IPS DF 6.9 (cell line): ENCODE data around the gene DDR1.
"Not testable (repeated sequence)": the region's sequence is repeated elsewhere in the genome, so short reads cannot be mapped to it uniquely, and the experiment has no call there.

Experiments
- DNase-seq: peaks from one replicate; pipeline ENCODE4 v3.0.0-alpha.2; 2013; ENCODE audit warnings: low read depth, low spot score
- H3K27ac ChIP-seq: one replicate; pipeline ENCODE4 v1.5.1; 2013; ENCODE audit warnings: low read length, control low read depth
- H3K27me3 ChIP-seq: 2 replicates; pipeline ENCODE4 v1.6.1; 2013; ENCODE audit warnings: mild to moderate bottlenecking, low read length; ENCODE audit not compliant: control insufficient read depth, insufficient read depth
- H3K36me3 ChIP-seq: 2 replicates; pipeline ENCODE4 v1.6.1; 2013; ENCODE audit warnings: low read length; ENCODE audit not compliant: control insufficient read depth, insufficient read depth
- H3K4me1 ChIP-seq: 2 replicates; pipeline ENCODE4 v1.6.1; 2013; ENCODE audit warnings: low read length; ENCODE audit not compliant: control insufficient read depth, insufficient read depth
- H3K4me3 ChIP-seq: 2 replicates; pipeline ENCODE4 v1.5.1; 2013; ENCODE audit warnings: mild to moderate bottlenecking, low read length
- H3K9me3 ChIP-seq: 2 replicates; pipeline ENCODE4 v1.6.1; 2013; ENCODE audit warnings: low read length, inconsistent platforms; ENCODE audit not compliant: control insufficient read depth, insufficient read depth
- WGBS: extraction: QIAGEN DNeasy Blood & Tissue Kit; methylation state at CpG from one replicate; pipeline ENCODE4 v1.1.7; 2013; ENCODE audit warnings: mixed read lengths, missing lambda C conversion rate; ENCODE audit not compliant: insufficient read length, insufficient coverage; 5-methylcytosine and 5-hydroxymethylcytosine counted together

The DDR1 gene

DNA sequence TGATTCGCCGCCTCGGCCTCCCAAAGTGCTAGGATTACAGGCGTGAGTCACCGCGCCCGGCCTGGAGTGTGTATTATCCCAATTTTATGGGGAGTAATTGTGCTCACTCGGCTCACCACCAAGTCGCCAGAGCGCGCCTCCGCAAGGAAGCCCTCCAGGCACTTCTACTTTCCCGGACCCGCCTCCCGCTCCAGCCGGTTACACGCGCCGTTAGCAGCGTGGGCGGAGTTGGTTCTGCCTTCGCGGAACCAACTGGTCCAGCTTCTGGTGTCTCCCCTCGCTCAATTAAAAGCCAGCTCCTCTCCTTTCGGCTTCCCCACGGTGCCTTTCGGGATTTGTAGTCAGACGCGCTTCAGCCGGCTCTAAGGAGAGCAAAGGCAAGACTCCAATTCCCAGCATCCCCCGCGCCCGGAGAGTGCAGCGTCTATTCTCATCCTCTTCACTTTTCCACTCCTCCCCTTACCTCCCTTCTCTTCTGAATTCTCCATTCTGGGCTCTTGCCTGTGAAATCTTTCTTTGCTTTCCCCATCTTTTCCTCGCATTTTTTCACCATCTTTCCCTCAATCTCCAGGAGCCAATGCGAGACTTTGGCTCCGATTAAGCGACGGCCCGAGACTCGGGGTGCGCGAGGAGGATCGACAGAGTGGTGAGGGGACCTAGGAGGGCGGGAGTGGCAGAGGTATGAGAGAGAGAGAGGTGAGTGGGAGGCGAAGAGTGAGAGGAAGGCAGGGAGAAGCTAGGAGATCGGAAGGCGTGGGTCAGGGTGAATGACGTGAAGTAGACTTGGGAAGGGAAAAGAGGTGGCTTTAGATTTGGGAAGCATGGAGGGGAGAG is 23.7 kb downstream of the DDR1 start, which contains the start of gene GTF2H4:
TSS of gene GTF2H4 (plus strand) at position 450 of the 834 bp plus-strand sequence.
- no peaks in the 10 kb centered on the region for H3K4me1 ChIP-seq
- no peaks in the 10 kb centered on the region for H3K9me3 ChIP-seq
- WGBS = no CpG with 5 or more reads among the region's 49 CpGs
- peak; percentile 98 for DNase-seq
- no peak within 1 kb of the TSS for H3K27ac ChIP-seq
- H3K4me3 ChIP-seq = peak within 1 kb of the TSS; percentile 78; the same call in 1 of the 2 replicates
- no peaks in the 10 kb centered on the region for H3K27me3 ChIP-seq
- H3K36me3 ChIP-seq = peaks cover 4% of the 10 kb centered on the region

DNA sequence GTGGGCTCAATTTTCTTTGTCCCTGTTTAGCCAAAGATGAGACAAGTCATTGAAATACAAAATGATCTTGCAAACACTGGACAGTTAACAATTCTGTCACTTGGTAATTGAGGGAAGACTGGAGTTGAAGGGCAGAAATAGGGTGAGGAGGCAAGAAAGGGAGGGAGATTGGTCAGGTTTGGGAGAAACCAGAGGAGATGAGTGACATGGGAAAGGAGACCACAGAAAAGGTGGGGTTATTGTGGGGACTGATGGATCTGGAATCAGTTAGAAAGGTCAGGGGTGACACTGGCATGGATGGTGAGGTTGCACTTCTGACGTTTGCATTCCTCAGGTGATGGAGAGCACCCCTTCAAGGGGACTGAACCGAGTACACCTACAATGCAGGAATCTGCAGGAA is 24.4 kb downstream of the DDR1 start:
- peaks cover under 1% of the 10 kb centered on the region; the same call in 1 of the 2 replicates for H3K4me1 ChIP-seq
- no peak for DNase-seq
- H3K27me3 ChIP-seq = no peaks in the 10 kb centered on the region
- WGBS = no CpG with 5 or more reads among the region's 2 CpGs
- no peaks in the 10 kb centered on the region for H3K9me3 ChIP-seq
- no peak overlapping the region for H3K27ac ChIP-seq
- peak overlapping the region; percentile 78; the same call in 1 of the 2 replicates for H3K4me3 ChIP-seq
- H3K36me3 ChIP-seq = peaks cover 4% of the 10 kb centered on the region

- not testable (repeated sequence) for H3K9me3 ChIP-seq, H3K4me3 ChIP-seq, DNase-seq, H3K27ac ChIP-seq, H3K27me3 ChIP-seq, H3K36me3 ChIP-seq, H3K4me1 ChIP-seq
- no CpG with 5 or more reads among the region's 12 CpGs for WGBS
These were observed 26.2 kb downstream of the DDR1 start for GRCh38 chr6:30910473-30910872.

DNA sequence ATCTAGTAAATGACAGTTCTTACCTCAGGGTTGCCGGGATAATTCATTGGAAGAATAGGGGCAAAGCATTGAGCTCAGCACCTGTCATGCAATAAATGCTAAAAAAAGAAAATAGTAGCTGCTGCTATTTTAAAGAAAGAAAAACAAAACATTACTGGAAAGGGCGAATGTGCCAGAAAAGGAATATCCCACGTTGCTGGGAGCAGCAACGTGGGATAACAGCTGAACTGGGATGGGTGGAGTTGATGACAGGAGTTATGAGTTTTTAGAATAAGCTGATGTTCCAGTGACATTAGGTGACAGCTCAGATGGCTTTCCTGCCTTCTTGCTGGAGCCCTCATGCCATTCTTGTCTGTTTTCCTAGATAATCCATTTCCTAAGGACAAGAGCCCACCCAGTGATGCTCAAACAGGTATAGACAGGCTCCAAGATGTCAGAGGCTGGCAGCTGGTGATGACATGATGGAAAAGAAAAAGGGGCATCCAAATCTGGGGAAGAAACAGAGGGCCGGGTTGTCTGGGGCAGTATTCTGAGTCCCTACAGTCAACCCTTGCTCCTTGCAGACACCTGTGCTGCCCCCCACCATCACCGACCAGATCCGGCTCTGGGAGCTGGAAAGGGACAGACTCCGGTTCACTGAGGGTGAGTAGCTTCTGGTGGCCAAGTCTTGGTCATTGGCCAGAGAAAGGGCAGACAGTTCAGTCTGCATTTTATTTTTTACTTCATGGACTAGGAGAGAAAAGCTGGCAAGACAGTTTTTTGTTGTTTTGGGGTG is 28.6 kb downstream of the DDR1 start:
- Histone ChIP-seq H3K4me3 (no peak overlapping the region), H3K27me3 (no peaks in the 10 kb centered on the region), H3K36me3 (peaks cover 9% of the 10 kb centered on the region), H3K27ac (no peak overlapping the region), H3K9me3 (no peaks in the 10 kb centered on the region), H3K4me1 (peaks cover 1% of the 10 kb centered on the region; the same call in 1 of the 2 replicates)
- DNase-seq = no peak
- no CpG with 5 or more reads among the region's 8 CpGs for WGBS

- Histone ChIP-seq H3K9me3 (no peaks in the 10 kb centered on the region), H3K4me3 (peak overlapping the region; percentile 57; the same call in 1 of the 2 replicates), H3K27me3 (no peaks in the 10 kb centered on the region), H3K27ac (no peak overlapping the region), H3K4me1 (peaks cover 1% of the 10 kb centered on the region; the same call in 1 of the 2 replicates), H3K36me3 (peaks cover 9% of the 10 kb centered on the region)
- DNase-seq = no peak
- WGBS = no CpG with 5 or more reads among the region's 31 CpGs
These were observed 29.4 kb downstream of the DDR1 start for GRCh38 chr6:30913721-30914075.

- H3K9me3 ChIP-seq = no peaks in the 10 kb centered on the region
- peaks cover 9% of the 10 kb centered on the region for H3K36me3 ChIP-seq
- H3K4me1 ChIP-seq = peaks cover 1% of the 10 kb centered on the region; the same call in 1 of the 2 replicates
- peak; percentile 58 for DNase-seq
- peak within 1 kb of the TSS; percentile 57; the same call in 1 of the 2 replicates for H3K4me3 ChIP-seq
- no peaks in the 10 kb centered on the region for H3K27me3 ChIP-seq
- WGBS = no CpG with 5 or more reads among the region's 52 CpGs
- no peak within 1 kb of the TSS for H3K27ac ChIP-seq
These were observed 29.9 kb downstream of the DDR1 start, which contains the start of gene VARS2 for GRCh38 chr6:30914076-30914853. Gene VARS2 (plus strand): TSS chr6:30914238. CDS start chr6:30914837, 599 bp downstream.

DNA sequence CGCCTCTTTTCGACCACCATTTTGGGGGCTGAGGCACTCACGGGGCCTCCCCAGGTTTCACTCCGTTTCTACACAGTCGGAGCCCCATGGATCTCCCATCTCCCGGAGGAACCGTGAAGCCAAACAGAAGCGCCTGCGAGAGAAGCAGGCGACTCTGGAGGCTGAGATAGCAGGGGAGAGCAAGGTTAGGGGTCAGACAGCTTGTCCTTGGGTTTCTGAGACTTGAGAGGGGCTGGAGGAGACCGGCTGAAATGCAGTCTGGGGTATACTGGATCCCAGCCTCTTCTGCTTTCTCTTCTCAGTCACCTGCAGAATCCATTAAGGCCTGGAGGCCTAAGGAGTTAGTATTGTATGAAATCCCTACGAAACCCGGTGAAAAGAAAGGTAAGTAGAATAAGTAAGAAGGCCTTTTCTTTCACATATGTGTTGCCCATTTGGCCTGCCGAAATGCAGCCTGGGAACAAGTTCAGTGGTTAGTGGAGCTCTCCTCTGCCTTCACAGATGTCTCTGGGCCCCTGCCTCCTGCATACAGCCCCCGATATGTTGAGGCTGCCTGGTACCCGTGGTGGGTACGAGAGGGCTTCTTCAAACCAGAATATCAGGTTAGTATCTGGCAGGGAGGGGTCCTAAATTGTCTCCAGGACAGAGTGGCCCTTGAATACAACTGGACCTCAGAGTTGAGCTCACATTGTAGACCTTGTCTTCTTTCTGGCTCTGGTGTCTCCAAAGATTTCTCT is 30.7 kb downstream of the DDR1 start:
- DNase-seq = no peak
- peaks cover 14% of the 10 kb centered on the region for H3K36me3 ChIP-seq
- peaks cover 1% of the 10 kb centered on the region; the same call in 1 of the 2 replicates for H3K4me1 ChIP-seq
- no peaks in the 10 kb centered on the region for H3K9me3 ChIP-seq
- no peak overlapping the region for H3K27ac ChIP-seq
- WGBS = no CpG with 5 or more reads among the region's 17 CpGs
- no peak overlapping the region for H3K4me3 ChIP-seq
- no peaks in the 10 kb centered on the region for H3K27me3 ChIP-seq

DNA sequence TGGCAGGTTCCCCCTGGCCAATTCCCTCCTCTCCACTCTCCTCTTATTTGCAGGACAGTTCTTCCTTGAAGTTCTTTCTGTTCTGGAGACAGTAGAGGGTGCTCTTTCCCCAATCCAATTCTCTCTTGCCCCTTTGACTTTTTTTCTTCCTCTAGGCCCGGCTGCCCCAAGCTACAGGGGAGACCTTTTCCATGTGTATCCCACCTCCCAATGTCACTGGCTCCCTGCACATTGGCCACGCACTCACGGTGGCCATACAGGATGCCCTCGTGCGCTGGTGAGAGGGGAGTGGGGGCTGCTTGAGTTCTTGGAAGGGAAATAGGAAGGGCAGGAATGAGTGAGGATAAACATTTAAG is 31.2 kb downstream of the DDR1 start:
- no CpG with 5 or more reads among the region's 5 CpGs for WGBS
- Histone ChIP-seq H3K27me3 (no peaks in the 10 kb centered on the region), H3K4me3 (no peak overlapping the region), H3K27ac (no peak overlapping the region), H3K4me1 (peaks cover 1% of the 10 kb centered on the region; the same call in 1 of the 2 replicates), H3K36me3 (peaks cover 16% of the 10 kb centered on the region), H3K9me3 (no peaks in the 10 kb centered on the region)
- DNase-seq = peak; percentile 41

- H3K27ac ChIP-seq = no peak overlapping the region
- no CpG with 5 or more reads among the region's 7 CpGs for WGBS
- no peak for DNase-seq
- no peak overlapping the region for H3K4me3 ChIP-seq
- no peaks in the 10 kb centered on the region for H3K27me3 ChIP-seq
- H3K4me1 ChIP-seq = peaks cover 1% of the 10 kb centered on the region; the same call in 1 of the 2 replicates
- peaks cover 17% of the 10 kb centered on the region for H3K36me3 ChIP-seq
- no peaks in the 10 kb centered on the region for H3K9me3 ChIP-seq
These were observed 32.7 kb downstream of the DDR1 start for GRCh38 chr6:30917041-30917440.
